Erythroblast (primary cell): ENCODE measurements around the gene KAT5.
"Not testable (repeated sequence)": the region's sequence is repeated elsewhere in the genome, so short reads cannot be mapped to it uniquely, and the experiment has no call there.

ENCODE experiments used
- DNase-seq, 2 experiments: peaks; one replicate each; lab custom pipeline; 2025; lab: John Stamatoyannopoulos, UW
- GATA1 ChIP-seq: IDR thresholded peaks from 2 replicates; pipeline ENCODE4 v1.6.1; 2011; ENCODE audit warnings: low read depth, mild to moderate bottlenecking, control low read depth, low read length, moderate library complexity
- POLR2A ChIP-seq: IDR thresholded peaks from 2 replicates; pipeline ENCODE4 v1.6.1; 2011; ENCODE audit warnings: mild to moderate bottlenecking, low read length

KAT5 gene

GRCh38 chr11:65711785-65712632 is at the start of gene KAT5:
Gene KAT5, plus strand, starts transcription at chr11:65712252. Its CDS starts 16 bp downstream, at chr11:65712268.
- TF ChIP-seq GATA1 (no peak), POLR2A (peak; percentile 88)
- peak; percentile 99 for DNase-seq

GRCh38 chr11:65662799-65663638 is 49.0 kb upstream of the KAT5 start, which contains the start of gene RELA:
Gene RELA, minus strand, starts transcription at chr11:65662916. Its CDS starts 84 bp downstream, at chr11:65662832.
- peak; percentile 94 to 97 for DNase-seq
- TF ChIP-seq GATA1 (no peak), POLR2A (peak; percentile 83)

GRCh38 chr11:65663639-65664200 is 48.3 kb upstream of the KAT5 start:
- peak in 1 of 2 experiments; percentile 75 for DNase-seq

GRCh38 chr11:65672180-65672860 is 39.7 kb upstream of the KAT5 start:
- TF ChIP-seq GATA1 (no peak), POLR2A (no peak)
- no peak for DNase-seq

More at GRCh38 chr11:65663639-65664200, 48.3 kb upstream of the KAT5 start:
- TF ChIP-seq POLR2A (no peak), GATA1 (no peak)

GRCh38 chr11:65672982-65673381 is 39.1 kb upstream of the KAT5 start:
- no peak for DNase-seq
- TF ChIP-seq GATA1 (no peak), POLR2A (no peak)

GRCh38 chr11:65680192-65680743 is 31.8 kb upstream of the KAT5 start:
- no peak for TF ChIP-seq GATA1
- TF ChIP-seq POLR2A: no peak
- no peak for DNase-seq

- DNase-seq: not testable (repeated sequence)
These were observed 28.6 kb upstream of the KAT5 start for GRCh38 chr11:65683480-65683879.

GRCh38 chr11:65685981-65686380 is 26.1 kb upstream of the KAT5 start:
- DNase-seq: no peak
- TF ChIP-seq POLR2A (no peak), GATA1 (no peak)

GRCh38 chr11:65691847-65692246 is 20.2 kb upstream of the KAT5 start:
- not testable (repeated sequence) for DNase-seq

- no peak for DNase-seq
- no peak for TF ChIP-seq GATA1
- TF ChIP-seq POLR2A: no peak
These were observed 19.7 kb upstream of the KAT5 start for GRCh38 chr11:65692367-65692766.

- TF ChIP-seq GATA1: no peak
- TF ChIP-seq POLR2A: no peak
- DNase-seq: no peak
These were observed 16.4 kb upstream of the KAT5 start for GRCh38 chr11:65695459-65696241.

GRCh38 chr11:65696802-65697552 is 15.1 kb upstream of the KAT5 start:
- TF ChIP-seq POLR2A (no peak), GATA1 (no peak)
- no peak for DNase-seq

- TF ChIP-seq GATA1: no peak
- no peak for TF ChIP-seq POLR2A
- no peak for DNase-seq
These were observed 13.8 kb upstream of the KAT5 start for GRCh38 chr11:65698205-65698604.
